Activated naive CD8-positive, alpha-beta T cell treated with anti-CD3 and anti-CD28 coated beads, Interleukin-2, amount 10 ng/mL, durations not matched to agents 7 days and 5 days (primary cell): ENCODE results near the gene ZRANB1. TPM values are rescaled to one million over a fixed set of nuclear protein-coding genes. Genes with fewer than 3 reads are reported as not detected.
"Not testable (repeated sequence)": the region's sequence is repeated elsewhere in the genome, so short reads cannot be mapped to it uniquely, and the experiment has no call there.

Experiments
- ATAC-seq: fragments of 150-1000 bp; cut with Tn5 transposase; one replicate; pipeline ENCODE4 v1.10.0; 2021; ENCODE audit warnings: low read depth, moderate library complexity
- POLR2A ChIA-PET: fragments of 350-600 bp; sonication (Branson Sonifier 250); formaldehyde crosslinking; loops from one replicate; lab custom pipeline; 2021; ENCODE audit warnings: antibody characterized with exemption; lab: Charles Lee
- DNase-seq: peaks from one replicate; pipeline ENCODE4 v3.0.0; 2021
- H3K27ac Mint-ChIP-seq: one replicate; pipeline ENCODE4 v1.8.0; 2022; ENCODE audit warnings: mild to moderate bottlenecking, mixed read lengths
- H3K27me3 Mint-ChIP-seq: one replicate; pipeline ENCODE4 v1.8.0; 2022; ENCODE audit warnings: mild to moderate bottlenecking, moderate library complexity, mixed read lengths
- H3K36me3 Mint-ChIP-seq: one replicate; pipeline ENCODE4 v1.8.0; 2021; ENCODE audit warnings: mild to moderate bottlenecking, mixed read lengths
- H3K4me1 Mint-ChIP-seq: one replicate; pipeline ENCODE4 v1.8.0; 2021; ENCODE audit warnings: mixed read lengths
- H3K4me3 Mint-ChIP-seq: one replicate; pipeline ENCODE4 v1.8.0; 2022; ENCODE audit warnings: mild to moderate bottlenecking, moderate library complexity, mixed read lengths
- H3K9me3 Mint-ChIP-seq: one replicate; pipeline ENCODE4 v1.8.0; 2021; ENCODE audit warnings: mixed read lengths
- total RNA-seq, 2 experiments: library from RNA; stranded (reverse); gene quantifications; one replicate each; pipeline ENCODE4 v1.2.3, GENCODE V29; 2021

Gene ZRANB1
- total RNA-seq, 2 experiments from 2014 or later: 15.3 to 15.8 TPM

- POLR2A ChIA-PET: no interaction called here
- Mint-ChIP-seq H3K4me3 (no peak overlapping the region), H3K4me1 (peaks cover 15% of the 10 kb centered on the region), H3K27me3 (no peaks in the 10 kb centered on the region), H3K36me3 (peaks cover 46% of the 10 kb centered on the region), H3K27ac (no peak overlapping the region), H3K9me3 (no peaks in the 10 kb centered on the region)
- ATAC-seq (peak; percentile 36), DNase-seq (no peak)
Observed at GRCh38 chr10:124983321-124983720, 41.4 kb downstream of the ZRANB1 start.

DNA sequence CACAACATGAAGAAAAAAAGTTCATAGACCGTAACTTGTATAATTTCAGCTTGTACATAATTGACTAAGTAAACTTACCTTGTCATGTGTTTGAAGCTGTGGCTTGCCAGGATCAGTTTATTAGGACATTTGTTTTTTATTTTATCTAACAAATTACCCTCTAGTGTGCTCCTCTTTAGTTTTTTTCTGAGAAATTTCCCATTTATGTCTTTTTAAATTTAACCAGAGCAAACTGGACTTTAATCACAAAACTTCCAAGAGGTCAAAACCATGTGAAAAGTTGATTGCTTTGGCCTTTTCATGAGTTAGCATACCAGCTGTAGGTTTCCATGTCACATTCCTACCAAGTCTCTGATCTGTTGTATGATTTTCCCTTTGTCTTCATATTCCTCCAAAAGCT lies 42.5 kb downstream of the ZRANB1 start:
- Mint-ChIP-seq H3K36me3 (peaks cover 40% of the 10 kb centered on the region), H3K9me3 (no peaks in the 10 kb centered on the region), H3K27ac (no peak overlapping the region), H3K4me3 (no peak overlapping the region), H3K27me3 (no peaks in the 10 kb centered on the region), H3K4me1 (peaks cover 14% of the 10 kb centered on the region)
- no peak for ATAC-seq
- no peak for DNase-seq
- POLR2A ChIA-PET: no interaction called here

GRCh38 chr10:124985162-124985561 lies 43.2 kb downstream of the ZRANB1 start:
- no peak for DNase-seq

GRCh38 chr10:124987788-124988187 lies 45.9 kb downstream of the ZRANB1 start:
- Mint-ChIP-seq H3K9me3 (no peaks in the 10 kb centered on the region), H3K27me3 (no peaks in the 10 kb centered on the region), H3K36me3 (peaks cover 26% of the 10 kb centered on the region), H3K27ac (no peak overlapping the region), H3K4me1 (peaks cover 13% of the 10 kb centered on the region), H3K4me3 (no peak overlapping the region)
- DNase-seq (no peak), ATAC-seq (no peak)
- POLR2A ChIA-PET: no interaction called here

More at GRCh38 chr10:124985162-124985561, 43.2 kb downstream of the ZRANB1 start:
- POLR2A ChIA-PET: no interaction called here
- H3K36me3 Mint-ChIP-seq: peaks cover 39% of the 10 kb centered on the region
- H3K27ac Mint-ChIP-seq: no peak overlapping the region
- H3K27me3 Mint-ChIP-seq: no peaks in the 10 kb centered on the region
- no peak for ATAC-seq
- no peaks in the 10 kb centered on the region for H3K9me3 Mint-ChIP-seq
- no peak overlapping the region for H3K4me3 Mint-ChIP-seq
- peaks cover 14% of the 10 kb centered on the region for H3K4me1 Mint-ChIP-seq

DNA sequence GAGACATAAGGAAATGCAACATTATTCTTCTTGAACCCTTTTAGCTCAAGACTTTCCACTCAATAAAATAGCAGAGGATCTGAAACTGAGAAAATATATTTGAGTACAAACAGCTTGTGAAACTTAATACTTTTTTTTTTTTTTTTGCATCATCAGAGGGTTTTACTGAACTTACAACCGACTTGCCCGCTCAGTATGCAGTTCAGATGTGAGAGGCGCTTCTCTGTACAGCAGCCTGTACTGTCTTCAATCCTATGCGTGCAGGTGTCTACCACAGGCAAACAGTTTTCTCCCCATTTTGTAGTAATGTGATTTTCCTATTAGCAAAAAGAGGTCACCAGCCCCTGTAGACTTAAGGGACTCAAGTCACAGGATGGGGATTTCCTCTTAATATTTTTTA lies 46.8 kb downstream of the ZRANB1 start:
- H3K4me1 Mint-ChIP-seq, POLR2A ChIA-PET, H3K27me3 Mint-ChIP-seq, H3K9me3 Mint-ChIP-seq, ATAC-seq, H3K27ac Mint-ChIP-seq, H3K4me3 Mint-ChIP-seq, DNase-seq: not testable (repeated sequence)
- peaks cover 17% of the 10 kb centered on the region for H3K36me3 Mint-ChIP-seq

DNA sequence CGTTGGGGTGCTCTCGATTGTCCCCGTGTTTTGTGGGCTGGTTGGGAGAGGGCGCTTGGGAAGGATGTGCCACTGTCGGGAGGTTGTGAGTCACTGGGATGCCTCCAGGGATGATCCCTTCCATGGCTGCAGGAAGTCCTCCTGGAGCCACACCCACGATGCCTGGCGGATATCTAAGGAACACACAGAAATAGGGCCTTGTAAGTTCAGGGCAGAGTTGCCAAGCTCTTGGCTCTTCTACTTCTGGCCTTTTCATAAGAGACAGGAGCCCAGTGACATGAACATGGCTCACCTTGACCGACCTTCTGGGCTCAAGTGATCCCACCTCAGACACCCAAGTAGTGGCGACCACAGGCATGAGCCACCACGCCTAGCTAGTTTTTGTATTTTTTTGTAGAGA lies 47.6 kb downstream of the ZRANB1 start:
- no peak for ATAC-seq
- no peak overlapping the region for H3K4me3 Mint-ChIP-seq
- POLR2A ChIA-PET: no interaction called here
- H3K4me1 Mint-ChIP-seq: no peaks in the 10 kb centered on the region
- H3K27me3 Mint-ChIP-seq: no peaks in the 10 kb centered on the region
- H3K36me3 Mint-ChIP-seq: peaks cover 16% of the 10 kb centered on the region
- no peak overlapping the region for H3K27ac Mint-ChIP-seq
- H3K9me3 Mint-ChIP-seq: no peaks in the 10 kb centered on the region
- DNase-seq: no peak

- Mint-ChIP-seq H3K27me3 (no peaks in the 10 kb centered on the region), H3K4me3 (no peak overlapping the region), H3K4me1 (no peaks in the 10 kb centered on the region), H3K27ac (no peak overlapping the region), H3K36me3 (peaks cover 10% of the 10 kb centered on the region), H3K9me3 (no peaks in the 10 kb centered on the region)
- POLR2A ChIA-PET: interaction anchor here (1.3 kb wide), 1 partner anchor 9 kb away, joined by 5 read pairs; no protein-coding TSS in a partner anchor
- no peak for ATAC-seq
- no peak for DNase-seq
Observed at GRCh38 chr10:124990671-124991625, 49.0 kb downstream of the ZRANB1 start.

GRCh38 chr10:124991835-124992234 lies 49.9 kb downstream of the ZRANB1 start:
- no peaks in the 10 kb centered on the region for H3K9me3 Mint-ChIP-seq
- H3K4me3 Mint-ChIP-seq: no peak overlapping the region
- ATAC-seq: no peak
- DNase-seq: no peak
- no peaks in the 10 kb centered on the region for H3K4me1 Mint-ChIP-seq
- H3K27me3 Mint-ChIP-seq: no peaks in the 10 kb centered on the region
- H3K36me3 Mint-ChIP-seq: peaks cover 7% of the 10 kb centered on the region
- POLR2A ChIA-PET: interaction anchor here (0.7 to 1.3 kb wide), 2 partner anchors 10 to 449 kb away, joined by 3 to 5 read pairs; no protein-coding TSS in a partner anchor
- H3K27ac Mint-ChIP-seq: no peak overlapping the region

- Mint-ChIP-seq H3K9me3 (no peaks in the 10 kb centered on the region), H3K4me1 (no peaks in the 10 kb centered on the region), H3K27me3 (no peaks in the 10 kb centered on the region), H3K27ac (no peak overlapping the region), H3K4me3 (no peak overlapping the region), H3K36me3 (peaks cover 4% of the 10 kb centered on the region)
- DNase-seq (peak; percentile 32), ATAC-seq (no peak)
- POLR2A ChIA-PET: interaction anchor here (0.7 to 1.3 kb wide), 2 partner anchors 11 to 450 kb away, joined by 3 to 5 read pairs; no protein-coding TSS in a partner anchor
Observed at GRCh38 chr10:124992462-124993344, 50.8 kb downstream of the ZRANB1 start.

DNA sequence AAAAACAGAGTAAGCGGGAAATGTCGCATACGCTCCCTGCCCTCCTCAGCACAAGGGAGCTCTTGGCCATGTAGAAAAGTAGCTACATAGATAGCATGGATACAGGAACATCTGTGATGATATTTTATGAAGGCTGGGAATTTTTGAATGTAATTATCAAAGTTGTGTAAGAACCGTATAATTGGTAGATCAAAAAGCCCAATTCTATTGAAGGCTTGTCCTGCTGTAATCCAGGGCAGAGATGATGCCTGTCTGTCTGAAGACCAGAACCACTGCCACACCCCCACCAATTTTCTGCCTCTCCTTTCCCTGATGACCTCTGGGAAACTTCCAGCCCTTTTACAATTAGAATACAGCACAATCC lies 51.4 kb downstream of the ZRANB1 start:
- POLR2A ChIA-PET: no interaction called here
- Mint-ChIP-seq H3K27ac (no peak overlapping the region), H3K4me3 (no peak overlapping the region), H3K4me1 (no peaks in the 10 kb centered on the region), H3K9me3 (no peaks in the 10 kb centered on the region), H3K36me3 (peaks cover 2% of the 10 kb centered on the region), H3K27me3 (no peaks in the 10 kb centered on the region)
- DNase-seq: no peak
- ATAC-seq: no peak

DNA sequence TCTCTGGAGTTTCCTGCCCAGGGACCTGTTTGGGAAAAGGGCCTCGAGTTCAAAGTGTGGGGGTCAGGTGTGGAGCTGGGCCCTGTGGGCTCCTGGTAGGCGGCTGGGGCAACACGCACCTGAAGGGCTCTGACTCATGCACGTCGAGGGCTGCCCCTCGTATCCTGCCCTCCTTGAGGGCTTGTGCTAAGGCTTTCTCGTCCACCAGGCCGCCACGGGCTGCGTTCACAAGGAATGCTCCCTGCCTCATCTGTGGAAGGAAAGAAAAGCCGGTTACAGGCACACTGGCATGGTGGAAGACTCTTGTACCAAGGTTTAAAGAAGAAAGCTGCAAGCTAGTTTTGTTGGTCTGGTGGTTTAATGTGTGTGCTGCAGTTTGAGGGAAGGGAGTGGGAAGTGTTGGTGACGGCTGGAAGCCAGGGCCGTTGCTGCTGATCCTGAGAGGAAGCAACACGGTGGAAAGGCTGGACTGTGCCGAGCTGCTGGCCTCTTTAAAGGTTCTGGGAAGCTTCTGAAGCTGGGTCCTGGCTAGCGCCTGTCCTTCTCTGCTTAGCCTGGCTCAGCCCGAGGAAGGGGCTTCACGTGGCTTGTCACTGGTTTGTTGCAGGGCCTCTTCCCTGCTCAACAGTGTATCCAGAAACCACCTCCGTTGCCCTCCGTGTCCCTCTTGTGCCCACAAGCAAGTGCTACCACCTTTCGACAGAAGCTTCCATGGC lies 52.0 kb downstream of the ZRANB1 start:
- no peaks in the 10 kb centered on the region for H3K27me3 Mint-ChIP-seq
- H3K9me3 Mint-ChIP-seq: no peaks in the 10 kb centered on the region
- H3K4me1 Mint-ChIP-seq: no peaks in the 10 kb centered on the region
- H3K27ac Mint-ChIP-seq: no peak overlapping the region
- ATAC-seq: no peak
- POLR2A ChIA-PET: no interaction called here
- H3K4me3 Mint-ChIP-seq: no peak overlapping the region
- DNase-seq: peak; percentile 14
- peaks cover 2% of the 10 kb centered on the region for H3K36me3 Mint-ChIP-seq

DNA sequence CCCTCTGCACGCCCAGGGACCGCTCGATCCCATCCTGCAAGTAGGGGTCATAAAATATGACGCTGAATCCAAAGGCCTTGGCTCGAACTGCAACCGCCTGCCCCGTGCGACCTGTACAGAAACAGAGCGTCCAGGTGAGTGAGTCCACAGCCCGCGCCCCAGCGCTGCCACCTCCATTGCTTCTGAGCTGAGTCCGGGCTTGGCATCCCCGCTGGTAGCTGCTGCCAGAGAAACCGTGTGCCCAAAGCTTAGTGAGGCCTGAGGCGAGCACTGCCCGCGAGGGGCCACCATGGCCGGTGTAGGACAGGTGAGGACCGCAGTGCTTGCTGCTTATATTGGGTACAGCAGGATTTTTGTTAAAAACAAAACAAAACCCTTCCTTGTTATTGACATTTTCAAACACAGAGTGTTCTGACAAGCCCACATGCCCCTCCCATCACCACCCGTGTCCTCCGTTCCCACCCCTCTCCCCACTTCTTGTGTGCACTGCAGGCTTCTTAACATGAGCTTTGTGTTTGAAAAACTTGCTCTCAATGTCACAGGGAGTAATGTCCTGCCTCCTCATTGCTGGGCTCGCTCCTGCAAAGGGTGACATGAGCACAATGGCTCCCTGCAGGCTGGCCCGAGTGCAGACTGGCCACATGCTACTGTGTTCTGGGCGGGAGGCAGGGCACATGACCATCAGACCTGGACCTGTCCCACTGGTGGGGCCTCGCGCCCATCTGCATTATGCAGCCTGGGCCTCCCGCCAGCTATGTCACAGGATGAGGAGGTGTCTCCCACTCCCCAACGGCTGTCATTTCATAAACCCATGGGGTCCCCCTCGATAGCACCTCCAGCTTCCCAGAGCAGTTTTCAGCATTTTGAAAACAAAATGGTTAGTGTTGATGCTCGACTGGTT lies 52.9 kb downstream of the ZRANB1 start:
- POLR2A ChIA-PET: no interaction called here
- DNase-seq: peak; percentile 16
- H3K4me3 Mint-ChIP-seq: no peak overlapping the region

More for the DNA sequence above, 52.9 kb downstream of the ZRANB1 start:
- Mint-ChIP-seq H3K9me3 (no peaks in the 10 kb centered on the region), H3K36me3 (no peaks in the 10 kb centered on the region), H3K27me3 (no peaks in the 10 kb centered on the region), H3K4me1 (no peaks in the 10 kb centered on the region), H3K27ac (no peak overlapping the region)
- no peak for ATAC-seq
